A549 (cell line): ENCODE measurements around the gene XPO4. TPM values are rescaled to one million over a fixed set of nuclear protein-coding genes. Genes with fewer than 3 reads are reported as not detected.

Source experiments
- ATAC-seq, 2 experiments: fragments of 200-7000 bp in 1 of 2; fragments of >200 bp in 1 of 2; cut with Nextera tagmentation in 1 of 2; cut with Tn5 transposase in 1 of 2; 3 replicates each; pipeline versions ENCODE4 v1.8.0 to v1.9.1; 2018 to 2020; ENCODE audit warnings: mild to moderate bottlenecking in 1 of 2, moderate library complexity in 1 of 2
- CTCF ChIA-PET: fragments of 300-600 bp; sonication (Branson Sonifier 250); formaldehyde crosslinking; extraction: SDS; loops from one replicate; lab custom pipeline; 2021; ENCODE audit warnings: antibody characterized with exemption, inconsistent platforms; lab: Yijun Ruan, JAX
- POLR2A ChIA-PET: fragments of 350-600 bp; formaldehyde crosslinking; extraction: SDS; loops from one replicate; lab custom pipeline; 2021; ENCODE audit warnings: antibody characterized with exemption, inconsistent platforms; lab: Yijun Ruan, JAX
- DNase-seq, 2 experiments: peaks; one replicate each; pipeline versions ENCODE4 v3.0.0 to v3.0.0-alpha.2; 2011 to 2016; ENCODE audit warnings: low read depth in 1 of 2, low spot score in 1 of 2
- FAIRE-seq: peaks from 2 replicates; lab custom pipeline; 2011; peaks lifted over from hg19 to GRCh38; lab: Jason Lieb, UNC
- H3K27ac ChIP-seq, 2 experiments: fragments of >200 bp; sonication (Bioruptor Twin); formaldehyde crosslinking; 3 replicates each; pipeline ENCODE4 v1.5.1; 2016 to 2017
- H3K4me1 ChIP-seq: fragments of >200 bp; sonication (Bioruptor Twin); formaldehyde crosslinking; 3 replicates; pipeline ENCODE4 v1.6.1; 2016
- H3K4me2 ChIP-seq: fragments of >200 bp; sonication (Bioruptor Twin); formaldehyde crosslinking; 3 replicates; pipeline ENCODE4 v1.6.1; 2016
- H3K4me3 ChIP-seq: fragments of >200 bp; sonication (Bioruptor Twin); formaldehyde crosslinking; 3 replicates; pipeline ENCODE4 v1.5.1; 2016
- H3K9me3 ChIP-seq: fragments of >200 bp; sonication (Bioruptor Twin); formaldehyde crosslinking; 3 replicates; pipeline ENCODE4 v1.6.1; 2016
- CBX8 ChIP-seq: fragments of 200-600 bp; sonication (generic); IDR thresholded peaks from 2 replicates; pipeline ENCODE4 v1.6.1; 2016
- CHD2 ChIP-seq: fragments of 150-350 bp; IDR thresholded peaks from 2 replicates; pipeline ENCODE4 v1.6.1; 2014; ENCODE audit warnings: low read length; ENCODE audit not compliant: partially characterized antibody
- EHMT2 ChIP-seq: fragments of 200-600 bp; sonication (generic); IDR thresholded peaks from 2 replicates; pipeline ENCODE4 v1.6.1; 2016; ENCODE audit warnings: antibody characterized with exemption, low read depth, mild to moderate bottlenecking, moderate library complexity
- EP300 ChIP-seq, 2 experiments: fragments of >200 bp; sonication (Bioruptor Twin); formaldehyde crosslinking; IDR thresholded peaks; 2 replicates in 1 of 2; 3 replicates in 1 of 2; pipeline ENCODE4 v1.6.1; 2016 to 2017
- GATA3 ChIP-seq: IDR thresholded peaks from 2 replicates; pipeline ENCODE4 v1.6.1; 2012; ENCODE audit warnings: borderline replicate concordance
- HEYL ChIP-seq: fragments of 250-450 bp; sonication (Bioruptor Pico); IDR thresholded peaks from 2 replicates; pipeline ENCODE4 v1.8.0; 2021; ENCODE audit warnings: mild to moderate bottlenecking, moderate library complexity
- HOXA7 ChIP-seq: fragments of 250-450 bp; sonication (Bioruptor Pico); IDR thresholded peaks from 2 replicates; pipeline ENCODE4 v1.5.0; 2020; ENCODE audit warnings: mild to moderate bottlenecking, moderate library complexity
- HOXB13 ChIP-seq: fragments of 250-450 bp; sonication (Bioruptor Pico); IDR thresholded peaks from 2 replicates; pipeline ENCODE4 v1.5.0; 2020; ENCODE audit warnings: low read depth, mild to moderate bottlenecking, moderate library complexity
- JUN ChIP-seq, 2 experiments: fragments of >200 bp; sonication (Bioruptor Twin); formaldehyde crosslinking; IDR thresholded peaks; 2 replicates in 1 of 2; 3 replicates in 1 of 2; pipeline ENCODE4 v1.6.1; 2016 to 2017
- JUNB ChIP-seq: fragments of >200 bp; sonication (Bioruptor Twin); formaldehyde crosslinking; IDR thresholded peaks from 2 replicates; pipeline ENCODE4 v1.6.1; 2016
- KDM1A ChIP-seq: fragments of 200-600 bp; sonication (generic); IDR thresholded peaks from 2 replicates; pipeline ENCODE4 v1.6.1; 2016; ENCODE audit warnings: low read depth, mild to moderate bottlenecking
- KDM5A ChIP-seq: fragments of 200-600 bp; sonication (generic); IDR thresholded peaks from 2 replicates; pipeline ENCODE4 v1.6.1; 2016; ENCODE audit warnings: antibody characterized with exemption, mild to moderate bottlenecking
- MAFK ChIP-seq: fragments of 450-650 bp; IDR thresholded peaks from 2 replicates; pipeline ENCODE4 v1.6.1; 2014; ENCODE audit not compliant: partially characterized antibody
- MAZ ChIP-seq: fragments of 150-350 bp; IDR thresholded peaks from 2 replicates; pipeline ENCODE4 v1.6.1; 2014; ENCODE audit warnings: antibody characterized with exemption, low read depth, low read length, borderline replicate concordance
- MYC ChIP-seq: IDR thresholded peaks from 2 replicates; pipeline ENCODE4 v1.6.1; 2012; ENCODE audit warnings: mild to moderate bottlenecking, inconsistent platforms, low read length, improper control_type of control experiment, borderline replicate concordance
- POLR2A ChIP-seq: IDR thresholded peaks from 2 replicates; pipeline ENCODE4 v1.6.1; 2012; ENCODE audit warnings: mild to moderate bottlenecking, low read length
- RFX5 ChIP-seq: fragments of 450-650 bp; IDR thresholded peaks from 2 replicates; pipeline ENCODE4 v1.7.1; 2014; ENCODE audit warnings: antibody characterized with exemption, mild to moderate bottlenecking, moderate library complexity
- TFCP2L1 ChIP-seq: fragments of 250-450 bp; sonication (Bioruptor Pico); IDR thresholded peaks from 2 replicates; pipeline ENCODE4 v1.5.0; 2021; ENCODE audit warnings: mild to moderate bottlenecking
- TP53 ChIP-seq: fragments of 250-450 bp; sonication (Bioruptor Pico); IDR thresholded peaks from 2 replicates; pipeline ENCODE4 v1.5.0; 2021; ENCODE audit warnings: mild to moderate bottlenecking, moderate library complexity
- ZC3H11A ChIP-seq: fragments of 450-650 bp; IDR thresholded peaks from 2 replicates; pipeline ENCODE4 v1.6.1; 2014; ENCODE audit warnings: antibody characterized with exemption, mild to moderate bottlenecking
- ZFP36 ChIP-seq: fragments of 450-650 bp; IDR thresholded peaks from 2 replicates; pipeline ENCODE4 v1.6.1; 2014; ENCODE audit warnings: borderline replicate concordance; ENCODE audit not compliant: partially characterized antibody
- ZNF302 ChIP-seq: fragments of 250-450 bp; sonication (Bioruptor Pico); IDR thresholded peaks from 2 replicates; pipeline ENCODE4 v1.9.0; 2021; ENCODE audit warnings: inconsistent platforms, mild to moderate bottlenecking, moderate library complexity
- WGBS: methylation state at CpG from one replicate; pipeline ENCODE4 v1.1.6; 2017; ENCODE audit errors: missing lambda C conversion rate; 5-methylcytosine and 5-hydroxymethylcytosine counted together
- polyA plus RNA-seq, 4 experiments: library from polyadenylated mRNA; depleted of rRNA in 3 of 4; stranded (reverse); fragments of >200 nt; fragmentation: RNase III in 1 of 4; extraction: RNeasy Plus Mini Kit Qiagen cat#74134 plus additional on column Dnase treatment in 1 of 4; gene quantifications; 2 replicates in 3 of 4; 3 replicates in 1 of 4; pipeline ENCODE4 v1.2.3, GENCODE V29; 2011 to 2017
- TF ChIP-seq, protein P1 (sequence below): fragments of >200 bp; sonication (Bioruptor Twin); formaldehyde crosslinking; IDR thresholded peaks from 3 replicates; pipeline ENCODE4 v1.5.1; 2016
- TF ChIP-seq, protein P2 (sequence below): fragments of >200 bp; sonication (Bioruptor Twin); formaldehyde crosslinking; IDR thresholded peaks from 3 replicates; pipeline ENCODE4 v1.6.1; 2016
- TF ChIP-seq, protein P3 (sequence below): fragments of 250-450 bp; sonication (Bioruptor Pico); IDR thresholded peaks from 2 replicates; pipeline ENCODE4 v1.5.0; 2020; ENCODE audit warnings: low read depth, mild to moderate bottlenecking, moderate library complexity
- TF ChIP-seq, protein P4 (sequence below): fragments of 150-350 bp; IDR thresholded peaks from 2 replicates; pipeline ENCODE4 v1.6.1; 2014; ENCODE audit warnings: low read depth, mild to moderate bottlenecking, low read length

XPO4 gene
- polyA plus RNA-seq, 2 of the 4 experiments (the other 2 are of a cell fraction): 7.3 to 16.6 TPM

DNA sequence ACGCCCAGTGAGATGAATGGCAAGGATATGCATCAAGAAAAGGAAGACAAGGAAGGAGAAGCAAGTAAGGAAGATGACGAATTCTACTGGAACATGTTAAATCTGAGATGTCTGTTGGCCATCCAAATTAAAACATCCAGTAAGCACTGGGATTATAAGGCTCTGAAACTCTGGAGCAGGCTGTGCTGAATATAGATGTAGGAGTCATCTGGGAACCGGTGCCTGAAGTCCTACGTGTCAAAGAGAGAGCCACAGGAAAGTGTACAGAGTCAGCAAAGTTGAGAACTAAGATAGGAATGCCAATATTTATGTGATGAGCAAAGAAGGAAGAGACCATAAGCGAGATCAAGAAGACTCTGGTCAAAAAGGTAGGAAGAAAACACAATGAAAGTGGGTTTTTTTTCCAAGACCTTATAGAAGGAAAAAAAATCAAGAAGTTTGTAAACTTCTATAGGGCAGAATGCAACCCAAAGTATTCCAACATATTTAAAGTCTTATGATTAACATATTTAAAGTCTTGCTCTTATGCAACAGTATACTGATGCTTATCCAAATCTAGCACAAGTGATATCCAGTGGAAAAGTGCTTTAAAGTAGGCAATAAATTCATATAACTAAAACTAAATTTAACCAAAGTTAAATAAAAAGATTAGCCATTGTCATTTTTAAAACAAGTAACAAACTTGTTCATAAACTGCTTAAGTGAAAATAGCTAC, 77.6 kb downstream of the XPO4 start:
- DNase-seq: no peak
- Histone ChIP-seq H3K4me3 (no peak overlapping the region), H3K27ac (no peak overlapping the region), H3K4me1 (0 out of 3 replicates have a peak, but pooled peaks cover 3% of the 10 kb centered on the region), H3K9me3 (no peaks in the 10 kb centered on the region), H3K4me2 (no peak overlapping the region)
- no peak for ATAC-seq
- 75% methylated on average over 5 of the region's 5 CpGs for WGBS
- CTCF ChIA-PET: interaction anchor here (0.9 kb wide), 1 partner anchor 9 kb away, joined by 3 read pairs; no protein-coding TSS in a partner anchor
- POLR2A ChIA-PET: no interaction called here
- FAIRE-seq: no peak
- TF ChIP-seq JUN (IDR thresholded peaks at IDR 0.05) (no peak), GATA3 (no peak)

DNA sequence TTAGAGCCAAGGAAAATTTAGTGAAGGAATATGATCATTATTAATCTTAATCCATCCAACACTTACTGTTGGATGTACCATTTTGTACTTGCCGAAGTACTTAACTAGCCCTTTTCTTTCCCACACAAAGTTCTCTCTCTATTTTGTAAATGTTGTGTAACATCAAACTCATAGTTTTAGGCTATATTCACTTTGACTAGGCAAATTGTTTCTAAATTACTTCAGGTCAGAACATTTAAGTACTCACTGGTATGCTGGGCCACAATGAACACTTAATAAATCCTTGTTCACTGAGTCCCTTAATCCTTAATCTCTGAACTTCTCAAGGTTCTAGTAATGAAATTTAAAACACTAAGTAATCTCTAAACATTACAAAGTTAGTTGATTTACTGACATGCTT, 79.5 kb downstream of the XPO4 start:
- H3K9me3 ChIP-seq: no peaks in the 10 kb centered on the region
- FAIRE-seq (no peak), DNase-seq (no peak), ATAC-seq (no peak)
- no peak overlapping the region for H3K27ac ChIP-seq
- WGBS: 94% methylated on average over 1 of the region's 1 CpG
- no peak overlapping the region for H3K4me2 ChIP-seq
- TF ChIP-seq ZNF302 (CRISPR knock-in tag) (no peak), JUNB (no peak), TFCP2L1 (CRISPR knock-in tag) (no peak)
- CTCF ChIA-PET: no interaction called here
- 0 out of 3 replicates have a peak, but pooled peaks cover under 1% of the 10 kb centered on the region for H3K4me1 ChIP-seq
- POLR2A ChIA-PET: no interaction called here
- no peak overlapping the region for H3K4me3 ChIP-seq

DNA sequence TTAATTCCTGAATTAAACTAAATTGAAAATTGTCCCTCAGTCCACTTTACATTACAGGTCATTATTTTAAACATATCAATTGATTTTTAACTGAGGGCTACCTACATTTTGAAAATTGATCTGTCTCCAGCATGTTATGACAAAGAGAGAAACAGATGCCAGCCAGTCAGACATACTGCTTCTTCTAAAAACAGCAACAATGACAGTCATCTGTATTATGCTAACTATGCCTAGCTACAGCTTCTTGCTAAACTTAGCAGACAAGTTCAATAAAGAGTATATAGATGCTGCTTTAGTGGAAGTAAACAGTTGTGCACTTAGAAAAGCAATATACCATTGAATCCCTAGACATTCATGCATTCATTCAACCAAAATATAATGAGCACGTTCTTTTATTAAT, 80.1 kb downstream of the XPO4 start:
- TF ChIP-seq MAZ (no peak), ZFP36 (no peak), TP53 (CRISPR knock-in tag) (no peak), RFX5 (no peak), EHMT2 (no peak)
- FAIRE-seq (no peak), DNase-seq (no peak), ATAC-seq (no peak)
- no peak overlapping the region for H3K4me2 ChIP-seq
- no peaks in the 10 kb centered on the region for H3K9me3 ChIP-seq
- H3K27ac ChIP-seq: no peak overlapping the region
- ChIA-PET POLR2A (no interaction called here), CTCF (interaction anchor here (0.9 to 1.6 kb wide), 2 partner anchors 328 to 641 kb away, joined by 3 to 5 read pairs; no protein-coding TSS in a partner anchor)
- no peak overlapping the region for H3K4me3 ChIP-seq
- H3K4me1 ChIP-seq: no peaks in the 10 kb centered on the region
- 83% methylated on average over 1 of the region's 1 CpG for WGBS

DNA sequence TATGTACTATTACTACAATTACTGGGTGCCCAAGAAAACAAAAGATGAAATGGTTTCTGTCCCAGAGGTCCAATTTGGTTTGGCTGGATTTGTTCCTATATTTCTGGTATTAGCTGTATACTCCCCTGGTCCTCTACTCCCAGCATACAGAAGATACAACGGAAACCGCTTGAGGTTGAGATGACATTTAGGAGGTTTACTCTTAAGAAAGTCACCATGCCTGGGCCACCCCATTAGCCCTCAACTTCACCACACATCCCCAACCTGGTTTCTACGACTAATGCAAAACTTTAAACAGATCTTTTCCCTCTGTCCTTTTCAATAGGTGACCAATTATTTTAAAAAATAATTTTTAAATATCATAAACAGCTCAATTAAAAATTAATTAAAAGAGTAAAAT, 82.8 kb downstream of the XPO4 start:
- 97% methylated on average over 3 of the region's 3 CpGs for WGBS
- FAIRE-seq (no peak), DNase-seq (no peak), ATAC-seq (no peak)
- Histone ChIP-seq H3K9me3 (no peaks in the 10 kb centered on the region), H3K4me2 (no peak overlapping the region), H3K4me3 (no peak overlapping the region), H3K4me1 (peaks cover 20% of the 10 kb centered on the region), H3K27ac (no peak overlapping the region)
- TF ChIP-seq MAFK (no peak), CHD2 (no peak), EP300 (IDR thresholded peaks at IDR 0.05) (no peak), HOXB13 (CRISPR knock-in tag) (no peak), HEYL (CRISPR knock-in tag) (no peak), JUNB (no peak), KDM1A (no peak), KDM5A (no peak), RFX5 (no peak), ZC3H11A (no peak), MYC (no peak), CBX8 (no peak), HOXA7 (no peak), POLR2A (no peak)
- TF ChIP-seq, protein P1, sequence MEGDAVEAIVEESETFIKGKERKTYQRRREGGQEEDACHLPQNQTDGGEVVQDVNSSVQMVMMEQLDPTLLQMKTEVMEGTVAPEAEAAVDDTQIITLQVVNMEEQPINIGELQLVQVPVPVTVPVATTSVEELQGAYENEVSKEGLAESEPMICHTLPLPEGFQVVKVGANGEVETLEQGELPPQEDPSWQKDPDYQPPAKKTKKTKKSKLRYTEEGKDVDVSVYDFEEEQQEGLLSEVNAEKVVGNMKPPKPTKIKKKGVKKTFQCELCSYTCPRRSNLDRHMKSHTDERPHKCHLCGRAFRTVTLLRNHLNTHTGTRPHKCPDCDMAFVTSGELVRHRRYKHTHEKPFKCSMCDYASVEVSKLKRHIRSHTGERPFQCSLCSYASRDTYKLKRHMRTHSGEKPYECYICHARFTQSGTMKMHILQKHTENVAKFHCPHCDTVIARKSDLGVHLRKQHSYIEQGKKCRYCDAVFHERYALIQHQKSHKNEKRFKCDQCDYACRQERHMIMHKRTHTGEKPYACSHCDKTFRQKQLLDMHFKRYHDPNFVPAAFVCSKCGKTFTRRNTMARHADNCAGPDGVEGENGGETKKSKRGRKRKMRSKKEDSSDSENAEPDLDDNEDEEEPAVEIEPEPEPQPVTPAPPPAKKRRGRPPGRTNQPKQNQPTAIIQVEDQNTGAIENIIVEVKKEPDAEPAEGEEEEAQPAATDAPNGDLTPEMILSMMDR: no peak
- TF ChIP-seq, protein P2, sequence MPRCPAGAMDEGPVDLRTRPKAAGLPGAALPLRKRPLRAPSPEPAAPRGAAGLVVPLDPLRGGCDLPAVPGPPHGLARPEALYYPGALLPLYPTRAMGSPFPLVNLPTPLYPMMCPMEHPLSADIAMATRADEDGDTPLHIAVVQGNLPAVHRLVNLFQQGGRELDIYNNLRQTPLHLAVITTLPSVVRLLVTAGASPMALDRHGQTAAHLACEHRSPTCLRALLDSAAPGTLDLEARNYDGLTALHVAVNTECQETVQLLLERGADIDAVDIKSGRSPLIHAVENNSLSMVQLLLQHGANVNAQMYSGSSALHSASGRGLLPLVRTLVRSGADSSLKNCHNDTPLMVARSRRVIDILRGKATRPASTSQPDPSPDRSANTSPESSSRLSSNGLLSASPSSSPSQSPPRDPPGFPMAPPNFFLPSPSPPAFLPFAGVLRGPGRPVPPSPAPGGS: no peak
- TF ChIP-seq, protein P3, sequence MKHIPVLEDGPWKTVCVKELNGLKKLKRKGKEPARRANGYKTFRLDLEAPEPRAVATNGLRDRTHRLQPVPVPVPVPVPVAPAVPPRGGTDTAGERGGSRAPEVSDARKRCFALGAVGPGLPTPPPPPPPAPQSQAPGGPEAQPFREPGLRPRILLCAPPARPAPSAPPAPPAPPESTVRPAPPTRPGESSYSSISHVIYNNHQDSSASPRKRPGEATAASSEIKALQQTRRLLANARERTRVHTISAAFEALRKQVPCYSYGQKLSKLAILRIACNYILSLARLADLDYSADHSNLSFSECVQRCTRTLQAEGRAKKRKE (CRISPR knock-in tag): no peak
- TF ChIP-seq, protein P4, sequence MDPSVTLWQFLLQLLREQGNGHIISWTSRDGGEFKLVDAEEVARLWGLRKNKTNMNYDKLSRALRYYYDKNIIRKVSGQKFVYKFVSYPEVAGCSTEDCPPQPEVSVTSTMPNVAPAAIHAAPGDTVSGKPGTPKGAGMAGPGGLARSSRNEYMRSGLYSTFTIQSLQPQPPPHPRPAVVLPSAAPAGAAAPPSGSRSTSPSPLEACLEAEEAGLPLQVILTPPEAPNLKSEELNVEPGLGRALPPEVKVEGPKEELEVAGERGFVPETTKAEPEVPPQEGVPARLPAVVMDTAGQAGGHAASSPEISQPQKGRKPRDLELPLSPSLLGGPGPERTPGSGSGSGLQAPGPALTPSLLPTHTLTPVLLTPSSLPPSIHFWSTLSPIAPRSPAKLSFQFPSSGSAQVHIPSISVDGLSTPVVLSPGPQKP: no peak
- CTCF ChIA-PET: interaction anchor here (0.7 to 1.8 kb wide), 2 partner anchors 9 to 84 kb away, joined by 7 to 12 read pairs; no protein-coding TSS in a partner anchor
- POLR2A ChIA-PET: no interaction called here
